Prostate gland (tissue), 2 donors: Measurements from ENCODE around the gene ADAMTSL5.
A peak's percentile ranks its signal among the peaks of the same experiment; 100 is the strongest.

ENCODE experiments used
- CTCF ChIP-seq, 4 experiments: fragments of 200-600 bp in 2 of 4; fragments of 450-650 bp in 2 of 4; sonication (generic) in 2 of 4; IDR thresholded peaks; 1 replicate in 3 of 4; 2 replicates in 1 of 4; pipeline ENCODE4 v1.5.1; 2016 to 2019; ENCODE audit warnings: antibody characterized with exemption in 4 of 4, mild to moderate bottlenecking in 2 of 4, moderate library complexity in 2 of 4
- POLR2AphosphoS5 ChIP-seq: sonication (generic); formaldehyde crosslinking; IDR thresholded peaks from one replicate; pipeline ENCODE4 v1.6.1; 2017; ENCODE audit warnings: antibody characterized with exemption

DNA sequence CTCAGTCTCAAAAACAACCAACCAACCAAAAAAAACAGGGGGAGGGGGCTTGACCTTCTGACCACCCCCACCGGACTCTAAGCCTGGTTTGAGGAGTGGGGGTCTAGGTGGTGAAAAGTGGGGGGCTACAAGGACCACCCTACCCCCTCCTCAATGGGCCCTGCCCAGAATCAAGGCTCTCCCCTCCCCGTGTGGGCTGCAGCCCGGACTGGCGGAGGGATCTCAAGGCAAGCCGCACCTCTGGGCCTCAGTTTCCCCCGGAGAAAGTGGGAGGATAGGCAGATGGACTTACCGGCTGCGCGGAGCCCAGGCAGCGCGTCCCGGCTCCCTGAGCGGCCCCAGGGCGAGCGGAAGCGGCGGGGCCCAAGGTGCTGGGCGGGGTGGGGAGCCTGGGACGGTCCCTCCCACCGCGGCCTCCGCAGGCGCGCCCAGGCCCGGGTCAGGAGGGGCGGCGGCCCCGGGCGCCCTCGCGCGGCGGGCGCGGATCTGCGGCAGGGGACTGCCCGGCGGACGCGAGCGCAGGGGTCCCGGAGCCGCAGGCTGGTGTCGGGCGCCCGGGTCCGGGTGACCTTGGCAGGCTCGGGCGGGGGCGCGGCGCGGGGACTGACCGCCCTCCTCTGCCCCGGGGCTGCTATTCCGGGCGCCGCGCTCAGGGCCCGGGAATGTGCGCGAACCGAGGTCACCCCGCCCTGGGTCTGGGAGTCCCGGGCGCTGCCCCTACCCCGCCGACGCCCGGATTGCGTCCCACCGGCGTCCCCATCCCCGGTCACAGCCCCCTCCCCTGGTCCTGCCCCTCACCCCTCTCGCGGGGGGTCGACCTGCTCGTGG is at the start of gene ADAMTSL5:
- no peak for TF ChIP-seq POLR2AphosphoS5
- TF ChIP-seq CTCF (IDR thresholded peaks at IDR 0.05), result peak in 1 of 4 experiments; percentile 45
